Activated gamma-delta T cell treated with Interleukin-2 at 50 U/mL for 16 hours (primary cell): Measurements from ENCODE around the gene FAM174A.
"Not testable (repeated sequence)": the region's sequence is repeated elsewhere in the genome, so short reads cannot be mapped to it uniquely, and the experiment has no call there.

Experiments used
- DNase-seq: peaks from one replicate; pipeline ENCODE4 v3.0.0-alpha.2; 2020

FAM174A gene

DNA sequence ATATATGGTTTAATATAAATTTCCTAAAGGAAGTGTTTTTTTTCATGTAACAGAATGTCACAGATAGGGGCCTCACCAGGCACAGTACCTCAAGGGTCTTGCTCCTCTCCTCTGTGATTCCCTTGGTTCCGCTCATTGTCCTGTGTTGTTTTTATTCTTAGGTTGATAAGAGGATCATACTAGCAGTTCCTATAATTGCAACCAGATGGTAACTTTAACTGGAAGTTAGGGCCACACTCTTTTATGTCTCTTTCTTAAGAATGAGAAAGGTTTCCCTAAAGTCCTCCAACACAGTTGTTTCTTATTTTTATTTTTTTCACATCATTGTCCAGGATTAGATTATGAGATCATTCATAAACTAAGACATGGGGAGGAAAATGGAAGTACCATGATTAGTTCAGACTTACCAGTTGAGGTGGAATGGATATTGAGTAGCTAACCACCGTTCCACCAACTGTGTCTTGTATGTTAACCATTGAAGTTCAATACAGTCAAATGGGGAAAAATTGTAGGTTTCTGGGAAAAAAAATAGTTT, 41.1 kb downstream of the FAM174A start:
- no peak for DNase-seq

DNA sequence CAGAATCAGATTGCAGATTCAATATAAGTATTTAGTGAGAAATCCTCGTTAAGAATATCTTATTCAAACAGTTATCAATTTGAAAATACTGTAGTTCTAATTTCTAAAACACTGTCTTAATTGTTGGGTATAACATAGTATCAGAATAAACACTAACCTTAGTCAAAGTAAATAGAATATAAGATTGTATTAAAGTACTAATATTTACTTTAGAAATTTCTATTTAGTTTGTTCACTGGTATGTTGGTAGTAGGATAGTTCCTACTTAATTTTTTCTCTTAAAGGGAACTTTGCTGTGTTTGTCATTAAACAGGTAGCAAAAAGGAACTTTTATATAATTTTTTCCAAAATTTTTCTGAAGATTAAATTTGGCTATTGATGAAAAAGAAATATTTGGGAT, 42.3 kb downstream of the FAM174A start:
- DNase-seq = no peak

DNA sequence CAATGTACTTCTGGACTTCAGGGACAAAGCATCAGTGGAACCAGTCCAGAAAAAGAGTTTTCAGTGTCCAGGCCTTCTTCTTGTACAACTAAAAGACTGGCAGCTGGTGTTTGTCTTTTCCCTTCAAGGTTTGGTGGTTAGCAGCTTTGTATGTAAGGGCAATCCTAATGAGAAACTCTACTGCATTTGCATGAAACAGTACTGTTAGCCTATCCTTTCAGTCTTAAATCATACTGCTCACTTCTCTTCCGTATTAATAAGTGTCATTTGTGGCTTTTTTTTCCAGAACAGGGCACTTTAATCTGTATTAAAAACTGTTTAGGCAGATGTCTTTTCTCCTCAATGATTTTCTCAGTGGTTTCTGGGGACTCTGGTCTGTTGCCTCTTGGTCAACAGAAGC, 48.9 kb downstream of the FAM174A start:
- no peak for DNase-seq

DNA sequence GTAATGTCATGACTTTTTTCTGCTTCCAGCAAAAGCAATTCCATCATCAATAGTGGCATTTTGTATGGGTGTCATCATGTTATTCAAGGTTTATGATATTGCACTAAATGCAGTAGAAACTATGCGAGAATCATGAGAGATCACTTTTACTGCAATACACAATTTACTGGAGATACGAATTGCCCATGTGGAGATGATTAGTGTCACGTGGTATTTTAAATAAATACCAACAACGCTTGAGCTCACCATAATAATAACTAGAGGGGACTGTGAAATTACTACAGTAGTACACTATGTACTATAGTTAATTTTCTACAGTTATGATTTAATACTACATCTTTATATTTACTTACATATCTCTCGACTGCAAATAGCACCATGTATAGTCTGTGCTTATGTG, 49.7 kb downstream of the FAM174A start:
- no peak for DNase-seq

DNA sequence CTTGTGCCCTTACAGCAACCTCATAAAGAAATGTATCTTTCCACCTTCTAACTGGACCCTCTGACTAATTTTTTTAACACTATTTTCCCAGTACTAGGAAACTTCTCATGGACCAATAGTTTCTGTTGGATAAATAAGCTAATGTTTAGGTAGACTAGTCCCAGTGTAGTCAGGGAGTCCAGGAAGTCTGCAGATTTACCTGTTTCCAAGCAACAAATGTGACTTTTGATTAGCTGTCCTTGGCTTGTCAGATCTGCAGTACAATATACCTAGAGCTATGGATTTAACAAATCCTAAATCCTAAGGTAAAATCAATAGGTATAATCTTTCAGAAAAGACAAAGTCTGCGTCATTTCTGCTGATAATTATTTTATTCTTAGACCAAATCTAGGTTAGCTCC, 55.7 kb downstream of the FAM174A start:
- DNase-seq = no peak

DNA sequence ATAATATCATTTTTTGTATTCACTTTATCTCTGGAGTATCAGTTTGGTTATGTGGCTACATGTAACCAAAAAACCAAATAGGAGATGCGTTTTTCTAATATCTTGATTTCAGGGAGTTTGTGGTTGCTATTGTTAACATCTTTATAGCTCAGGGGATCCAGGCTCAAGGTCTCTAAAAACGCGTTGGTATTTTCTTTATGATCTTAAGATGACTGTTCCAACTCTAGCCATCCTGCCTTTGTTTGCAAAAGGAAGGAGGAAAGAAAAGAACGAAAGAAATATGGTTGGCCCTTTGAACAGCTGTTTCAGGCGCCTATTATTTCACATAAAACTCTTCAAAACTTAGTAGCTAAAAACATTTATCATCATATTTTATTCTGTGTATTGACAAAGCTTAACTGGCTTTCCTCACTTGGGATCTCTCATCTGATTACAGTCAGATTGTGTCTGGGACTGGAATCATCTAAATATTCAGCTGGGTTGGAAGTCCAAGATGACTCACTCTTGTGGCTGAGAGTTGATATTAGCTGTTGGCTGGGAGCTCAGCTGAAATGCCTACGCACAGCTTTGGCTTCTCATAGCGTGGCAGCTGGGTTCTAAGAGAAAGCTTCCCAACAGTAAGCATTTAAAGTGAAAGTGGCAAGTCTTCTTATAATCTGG, 60.1 kb downstream of the FAM174A start:
- DNase-seq = no peak

DNA sequence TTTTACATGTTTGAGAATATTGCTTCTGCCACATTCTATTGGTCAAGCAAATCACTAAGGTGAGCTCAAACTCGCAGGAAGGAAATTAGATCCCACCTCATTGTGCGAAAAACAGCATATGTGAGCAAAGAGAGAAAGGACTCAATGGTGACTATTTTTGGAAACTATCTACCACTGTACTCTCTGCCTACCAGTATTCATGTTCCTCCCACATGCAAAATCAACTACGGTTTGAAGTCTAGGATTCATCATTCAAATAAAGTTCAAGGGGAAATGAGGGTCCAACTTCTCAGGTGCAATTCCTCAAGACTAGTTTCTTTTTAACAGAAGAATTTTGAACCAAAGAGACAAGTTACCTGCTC, 60.6 kb downstream of the FAM174A start:
- no peak for DNase-seq

DNA sequence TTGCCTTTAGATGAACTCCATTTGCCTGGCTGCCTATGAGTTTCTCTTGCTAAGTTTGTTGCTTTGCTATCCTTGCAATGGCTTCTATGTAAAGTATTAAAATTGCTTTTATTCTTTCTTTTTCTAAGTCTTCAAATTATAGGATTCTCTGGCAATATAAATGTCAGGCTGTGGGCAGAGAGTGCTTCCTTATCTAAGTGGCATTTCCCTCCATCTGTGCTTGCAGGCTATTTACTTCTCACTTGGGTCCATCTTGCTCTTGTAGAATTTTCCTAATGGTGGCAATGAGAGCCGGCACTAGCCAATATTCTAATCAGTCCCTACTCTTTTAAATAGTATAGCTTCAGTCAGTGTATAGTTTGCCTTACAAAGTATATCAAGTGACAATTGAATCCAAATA, 63.3 kb downstream of the FAM174A start:
- DNase-seq = no peak

DNA sequence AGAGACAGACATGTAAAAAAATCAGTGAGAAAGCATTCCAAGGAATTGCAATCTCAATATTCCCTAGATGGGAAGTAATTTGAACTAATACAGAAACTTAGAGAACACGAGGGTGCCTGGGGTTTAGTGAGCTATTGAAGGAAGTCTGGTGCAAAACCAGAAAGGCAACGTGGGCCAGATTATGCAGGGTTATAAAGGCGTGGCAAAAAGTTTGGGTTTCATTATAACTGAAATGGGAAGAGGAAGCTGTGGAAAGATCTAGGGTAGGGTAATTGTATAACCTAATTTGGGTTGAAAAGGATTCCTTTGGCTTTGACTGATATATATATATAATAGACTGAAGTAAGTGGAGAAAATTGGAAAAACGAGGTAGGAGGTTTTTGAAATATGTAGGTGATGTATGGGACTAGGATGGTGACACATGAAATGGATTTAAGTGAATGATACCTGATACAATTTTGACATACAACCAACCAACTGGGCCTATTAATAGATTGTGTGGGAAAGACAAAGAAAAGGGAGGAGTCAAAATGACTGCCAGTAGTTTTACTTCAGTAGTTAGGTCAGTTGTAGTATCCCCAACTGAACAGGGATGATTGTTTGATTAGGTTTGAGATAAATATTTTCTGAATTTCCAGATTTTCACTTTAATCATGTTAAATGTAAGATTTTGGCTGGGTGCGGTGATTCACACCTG, 65.3 kb downstream of the FAM174A start:
- no peak for DNase-seq

DNA sequence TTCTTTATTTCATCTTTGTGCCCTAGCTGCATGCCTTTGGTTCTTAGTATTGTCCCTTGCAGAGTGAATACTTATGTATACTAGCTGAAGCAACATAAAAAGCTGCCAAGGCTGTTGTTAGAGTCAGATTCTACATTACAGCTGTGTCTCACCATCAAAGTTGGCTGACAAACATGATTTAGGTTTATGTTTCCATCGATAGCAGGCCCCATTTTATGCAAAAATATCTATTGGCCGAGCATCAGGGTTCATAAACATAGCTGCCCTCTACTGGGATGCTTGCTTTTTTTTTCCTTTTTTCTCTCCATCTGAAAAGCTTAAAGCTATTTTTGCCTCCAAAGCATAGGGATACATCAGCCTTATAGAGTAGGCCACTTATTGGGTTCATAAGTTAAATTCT, 68.0 kb downstream of the FAM174A start:
- no peak for DNase-seq

DNA sequence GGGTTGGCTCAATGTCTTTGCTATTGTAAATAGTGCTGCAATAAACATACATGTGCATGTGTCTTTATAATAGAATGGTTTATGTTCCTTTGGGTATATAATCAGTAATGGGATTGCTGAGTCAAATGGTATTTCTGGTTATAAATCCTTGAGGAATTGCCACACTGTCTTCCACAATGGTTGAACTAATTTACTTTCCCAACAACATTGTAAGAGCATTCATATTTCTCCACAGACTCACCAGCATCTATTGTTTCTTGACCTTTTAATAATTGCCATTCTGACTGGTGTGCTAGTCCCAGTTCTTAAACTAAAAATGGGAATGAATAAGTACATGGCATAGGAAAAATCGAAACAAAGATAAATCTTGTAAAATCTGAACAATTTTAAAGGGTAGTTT, 68.8 kb downstream of the FAM174A start:
- not testable (repeated sequence) for DNase-seq

DNA sequence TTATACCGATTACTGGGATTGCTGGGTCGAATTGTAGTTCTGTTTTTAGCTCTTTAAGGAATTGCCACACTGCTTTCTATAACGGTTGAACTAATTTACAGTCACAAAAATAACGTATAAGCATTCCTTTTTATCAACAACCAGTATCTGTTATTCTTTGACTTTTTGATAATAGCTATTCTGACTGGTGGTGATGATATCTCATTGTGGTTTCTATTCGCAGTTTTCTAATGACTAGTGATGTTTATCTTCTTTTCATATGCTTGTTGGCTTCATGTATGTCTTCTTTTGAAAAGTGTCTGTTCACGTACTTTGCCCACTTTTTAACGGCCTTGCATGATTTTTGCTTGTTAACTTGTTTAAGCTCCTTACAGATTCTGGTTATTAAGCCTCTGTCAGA, 74.4 kb downstream of the FAM174A start:
- no peak for DNase-seq

DNA sequence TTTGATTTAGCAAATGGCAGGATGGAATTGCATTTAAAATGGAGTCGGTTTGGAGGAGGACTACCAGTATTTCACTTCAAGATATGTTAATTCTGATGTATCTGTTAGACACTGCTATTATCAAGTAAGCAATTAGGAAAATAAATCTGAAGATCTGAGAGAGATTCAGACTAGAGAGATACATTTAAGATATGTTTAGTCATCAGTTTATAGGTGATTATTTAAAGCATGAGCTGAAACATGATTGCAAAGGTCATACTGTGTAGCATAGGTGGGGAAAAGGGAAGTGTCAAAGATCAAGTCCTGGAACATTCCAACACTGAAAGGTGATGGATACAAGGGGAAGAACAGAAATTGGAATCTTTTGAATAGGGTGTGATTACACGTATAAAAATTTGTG, 79.1 kb downstream of the FAM174A start:
- DNase-seq = no peak

DNA sequence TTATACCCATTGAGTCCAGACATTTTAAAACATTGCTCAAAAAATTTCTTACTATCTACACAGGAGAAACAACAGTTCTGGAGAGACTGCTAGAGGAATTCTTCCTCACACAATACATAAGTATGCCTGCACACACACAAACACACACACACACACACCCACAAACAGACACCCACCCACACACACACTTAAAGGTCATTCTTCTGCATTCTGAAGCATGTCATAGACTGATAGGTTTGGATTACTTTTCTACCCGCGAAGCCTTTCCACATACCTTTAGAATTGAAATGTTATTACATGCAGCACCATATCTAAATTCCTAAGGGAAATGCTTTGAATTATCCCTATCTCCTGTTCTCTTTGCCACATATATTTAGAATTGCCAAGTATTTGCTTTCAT, 80.2 kb downstream of the FAM174A start:
- DNase-seq = no peak

DNA sequence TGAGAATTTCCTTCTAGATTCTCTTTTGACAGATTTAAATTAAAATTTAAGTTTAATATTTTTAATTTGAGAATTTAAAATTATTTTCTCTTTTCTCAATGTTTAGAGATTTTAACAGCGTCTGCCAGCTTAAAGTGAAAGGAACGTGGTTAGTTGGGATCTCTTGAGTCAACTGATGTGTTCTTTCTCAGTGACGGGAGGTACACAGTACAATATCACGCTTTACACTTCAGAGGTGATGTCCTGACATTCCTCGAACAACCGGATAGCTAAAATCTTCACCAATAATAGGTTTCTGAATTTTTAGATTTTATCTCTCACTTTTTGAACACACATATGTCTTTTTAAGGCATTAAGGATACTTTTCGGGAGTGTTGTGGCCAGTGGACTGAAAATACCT, 81.1 kb downstream of the FAM174A start:
- no peak for DNase-seq

DNA sequence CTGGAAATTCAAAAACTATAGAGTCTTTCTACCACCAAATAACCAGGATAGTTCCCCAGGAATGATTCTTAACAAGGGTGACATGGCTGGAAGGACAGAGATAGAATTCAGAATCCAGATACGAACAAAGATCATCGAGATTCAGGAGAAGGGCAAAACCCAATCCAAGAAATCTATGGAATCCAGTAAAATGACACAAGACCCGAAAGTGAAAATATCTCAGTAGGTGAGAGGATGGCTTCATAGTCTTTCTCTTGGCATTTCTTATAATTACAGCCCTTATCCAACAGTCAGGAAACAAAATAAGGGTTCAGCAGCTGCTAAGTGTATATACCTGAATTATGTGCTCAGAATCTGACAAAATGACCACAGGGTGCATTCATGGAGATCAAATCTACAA, 81.8 kb downstream of the FAM174A start:
- DNase-seq = no peak

DNA sequence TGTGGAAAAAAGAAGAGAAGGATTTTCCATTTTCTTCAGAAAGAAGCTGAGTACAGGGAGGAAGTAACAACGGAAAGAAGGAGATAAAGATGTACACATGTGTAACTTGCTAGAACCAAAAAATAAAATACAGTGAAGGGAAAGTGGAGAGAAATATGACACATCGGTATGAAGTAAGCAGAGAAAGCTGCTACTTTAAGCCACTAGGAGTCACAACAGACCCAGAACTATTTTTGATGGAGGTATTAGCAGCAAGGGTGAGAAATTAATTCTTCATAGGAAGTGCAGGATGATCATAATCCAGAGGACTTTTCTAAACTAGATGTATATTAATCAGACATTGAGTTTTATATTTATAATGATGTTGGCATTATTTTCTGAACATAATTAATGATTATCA, 88.5 kb downstream of the FAM174A start:
- DNase-seq = no peak

DNA sequence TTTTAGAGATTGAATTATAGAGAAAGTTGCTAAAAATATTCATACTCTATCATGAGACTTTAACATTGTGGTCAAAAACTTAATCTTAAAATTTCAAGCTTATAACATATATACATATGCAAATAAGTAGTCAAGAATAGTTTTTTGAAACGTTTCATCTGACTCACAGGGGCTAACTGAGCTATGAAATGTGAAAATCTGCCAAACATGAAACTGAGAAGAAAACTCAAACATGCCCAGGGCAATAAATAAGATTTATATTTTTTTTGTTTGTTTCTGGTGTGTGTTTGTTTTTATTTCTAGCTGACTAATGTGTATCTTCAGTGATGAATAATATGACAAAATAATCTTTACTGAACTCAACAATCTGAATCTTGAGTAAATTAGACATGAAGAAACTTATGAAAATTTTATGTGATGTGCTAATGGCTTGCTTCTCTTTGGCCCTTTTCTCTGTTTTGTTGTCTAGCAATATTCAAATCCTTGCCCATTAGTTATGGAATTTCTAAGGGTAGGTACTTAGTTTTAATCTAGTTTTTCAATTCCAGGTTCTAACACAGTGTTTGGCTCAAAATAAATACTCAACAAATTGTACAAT, 99.9 kb downstream of the FAM174A start:
- no peak for DNase-seq
